Umbilical cord (tissue), 2 donors: ENCODE results near the gene RPS6KA4. TPM values are rescaled to one million over a fixed set of nuclear protein-coding genes. Genes with fewer than 3 reads are reported as not detected.

Experiments
- DNase-seq: peaks from one replicate; pipeline ENCODE4 v3.0.0-alpha.2; 2015; ENCODE audit warnings: low spot score
- total RNA-seq: library from RNA; depleted of rRNA; stranded (reverse); fragments of >200 nt; gene quantifications from one replicate; pipeline ENCODE4 v1.2.3, GENCODE V29; 2014; ENCODE audit warnings: low replicate concordance; ENCODE audit not compliant: insufficient read depth

The RPS6KA4 gene
- total RNA-seq, 1 donor from 2014 or later, result 16.4 TPM

- peak; percentile 44 for DNase-seq
Observed at GRCh38 chr11:64324692-64325469, 34.1 kb upstream of the RPS6KA4 start.

GRCh38 chr11:64327375-64327774, 31.6 kb upstream of the RPS6KA4 start:
- no peak for DNase-seq

GRCh38 chr11:64327993-64328392, 31.0 kb upstream of the RPS6KA4 start:
- no peak for DNase-seq

GRCh38 chr11:64330888-64331287, 28.1 kb upstream of the RPS6KA4 start:
- no peak for DNase-seq

GRCh38 chr11:64331569-64332371, 27.2 kb upstream of the RPS6KA4 start:
- DNase-seq, result peak; percentile 89

GRCh38 chr11:64333556-64333955, 25.4 kb upstream of the RPS6KA4 start:
- no peak for DNase-seq

- DNase-seq, result peak; percentile 86
Observed at GRCh38 chr11:64334764-64335735, 23.9 kb upstream of the RPS6KA4 start.

GRCh38 chr11:64337538-64338249, 21.3 kb upstream of the RPS6KA4 start:
- no peak for DNase-seq

- DNase-seq, result no peak
Observed at GRCh38 chr11:64338716-64339115, 20.2 kb upstream of the RPS6KA4 start.

- DNase-seq, result no peak
Observed at GRCh38 chr11:64339286-64339685, 19.7 kb upstream of the RPS6KA4 start.

GRCh38 chr11:64339754-64340408, 19.1 kb upstream of the RPS6KA4 start, which contains the start of gene CCDC88B:
Gene CCDC88B, plus strand, starts transcription at chr11:64340204. Its CDS starts 63 bp downstream, at chr11:64340267.
- no peak for DNase-seq

- DNase-seq, result no peak
Observed at GRCh38 chr11:64340671-64341335, 18.2 kb upstream of the RPS6KA4 start.

GRCh38 chr11:64341429-64341828, 17.5 kb upstream of the RPS6KA4 start:
- no peak for DNase-seq

GRCh38 chr11:64341851-64342791, 16.8 kb upstream of the RPS6KA4 start:
- peak; percentile 80 for DNase-seq

- DNase-seq, result no peak
Observed at GRCh38 chr11:64342869-64343745, 15.9 kb upstream of the RPS6KA4 start.

GRCh38 chr11:64343767-64344559, 15.0 kb upstream of the RPS6KA4 start:
- no peak for DNase-seq

- DNase-seq, result no peak
Observed at GRCh38 chr11:64344787-64345186, 14.2 kb upstream of the RPS6KA4 start.
